ENCODE data around the gene PRKN. TPM values are rescaled to one million over a fixed set of nuclear protein-coding genes. Genes with fewer than 3 reads are reported as not detected.

The PRKN gene
- total RNA-seq, 1 donor from 2014 or later, result 4.9 TPM

DNA sequence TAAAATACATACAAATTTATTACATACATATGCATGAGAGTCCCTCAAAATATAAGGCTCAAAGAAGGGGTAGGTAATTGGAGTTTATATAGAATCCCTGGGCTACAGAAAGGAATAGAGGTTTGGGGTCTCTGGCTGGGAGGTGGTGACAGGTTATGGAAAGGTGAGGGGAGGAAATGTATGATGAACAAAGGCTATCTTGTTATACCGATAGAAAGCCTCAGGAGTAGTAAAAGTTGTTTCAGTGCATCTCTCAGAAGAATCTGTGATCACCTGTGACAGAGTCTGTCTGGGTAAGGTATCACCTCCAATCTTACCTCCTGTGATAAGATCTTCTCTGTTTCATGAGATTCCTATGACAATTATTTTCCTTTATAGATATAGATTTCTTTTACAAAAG, 1200.8 kb downstream of the PRKN start:
- H3K27ac ChIP-seq, result no peak overlapping the region
- no peak overlapping the region for H3K4me3 ChIP-seq
- H3K4me1 ChIP-seq, result no peaks in the 10 kb centered on the region
- intact Hi-C loops (cut with DNase I), result no loop called here
- H3K27me3 ChIP-seq, result no peaks in the 10 kb centered on the region
- no peaks in the 10 kb centered on the region for H3K36me3 ChIP-seq
- TF ChIP-seq POLR2AphosphoS5 (IDR thresholded peaks at IDR 0.05; ENCODE audit: insufficient read depth in 1 of 2, low read depth in 1 of 2), result no peak
- TF ChIP-seq POLR2A (IDR thresholded peaks at IDR 0.05), result no peak
- TF ChIP-seq, protein P1, sequence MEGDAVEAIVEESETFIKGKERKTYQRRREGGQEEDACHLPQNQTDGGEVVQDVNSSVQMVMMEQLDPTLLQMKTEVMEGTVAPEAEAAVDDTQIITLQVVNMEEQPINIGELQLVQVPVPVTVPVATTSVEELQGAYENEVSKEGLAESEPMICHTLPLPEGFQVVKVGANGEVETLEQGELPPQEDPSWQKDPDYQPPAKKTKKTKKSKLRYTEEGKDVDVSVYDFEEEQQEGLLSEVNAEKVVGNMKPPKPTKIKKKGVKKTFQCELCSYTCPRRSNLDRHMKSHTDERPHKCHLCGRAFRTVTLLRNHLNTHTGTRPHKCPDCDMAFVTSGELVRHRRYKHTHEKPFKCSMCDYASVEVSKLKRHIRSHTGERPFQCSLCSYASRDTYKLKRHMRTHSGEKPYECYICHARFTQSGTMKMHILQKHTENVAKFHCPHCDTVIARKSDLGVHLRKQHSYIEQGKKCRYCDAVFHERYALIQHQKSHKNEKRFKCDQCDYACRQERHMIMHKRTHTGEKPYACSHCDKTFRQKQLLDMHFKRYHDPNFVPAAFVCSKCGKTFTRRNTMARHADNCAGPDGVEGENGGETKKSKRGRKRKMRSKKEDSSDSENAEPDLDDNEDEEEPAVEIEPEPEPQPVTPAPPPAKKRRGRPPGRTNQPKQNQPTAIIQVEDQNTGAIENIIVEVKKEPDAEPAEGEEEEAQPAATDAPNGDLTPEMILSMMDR (IDR thresholded peaks at IDR 0.05), result no peak
- no peaks in the 10 kb centered on the region for H3K9me3 ChIP-seq
- no peak for DNase-seq (ENCODE audit: extremely low spot score in 2 of 2)

DNA sequence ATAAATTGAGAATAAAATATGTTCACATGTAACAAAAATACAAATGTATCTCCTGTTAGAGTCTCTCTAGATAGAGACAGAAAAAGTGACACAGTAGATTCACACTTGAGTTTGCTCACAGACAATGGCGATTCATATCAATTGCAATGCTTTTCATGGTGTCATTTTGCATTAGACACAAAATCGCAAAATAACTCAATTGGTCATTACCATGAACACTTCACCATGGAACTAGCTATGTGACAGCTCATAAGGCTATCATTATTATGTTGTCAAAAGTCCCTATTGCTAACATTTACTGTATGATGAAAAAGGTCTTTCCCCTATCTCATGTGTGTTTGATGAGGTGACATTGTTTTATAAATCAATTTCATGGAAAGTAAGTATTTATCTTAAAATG, 1204.2 kb downstream of the PRKN start:
- no peaks in the 10 kb centered on the region for H3K36me3 ChIP-seq
- no peak for DNase-seq (ENCODE audit: extremely low spot score in 2 of 2)
- no peaks in the 10 kb centered on the region for H3K27me3 ChIP-seq
- intact Hi-C loops (cut with DNase I), result no loop called here
- H3K4me3 ChIP-seq, result no peak overlapping the region
- no peaks in the 10 kb centered on the region for H3K4me1 ChIP-seq
- H3K27ac ChIP-seq, result no peak overlapping the region
- no peaks in the 10 kb centered on the region for H3K9me3 ChIP-seq
- no peak for TF ChIP-seq POLR2A (IDR thresholded peaks at IDR 0.05)
- TF ChIP-seq, protein P1 (IDR thresholded peaks at IDR 0.05), result no peak
- TF ChIP-seq POLR2AphosphoS5 (IDR thresholded peaks at IDR 0.05; ENCODE audit: insufficient read depth in 1 of 2, low read depth in 1 of 2), result no peak

DNA sequence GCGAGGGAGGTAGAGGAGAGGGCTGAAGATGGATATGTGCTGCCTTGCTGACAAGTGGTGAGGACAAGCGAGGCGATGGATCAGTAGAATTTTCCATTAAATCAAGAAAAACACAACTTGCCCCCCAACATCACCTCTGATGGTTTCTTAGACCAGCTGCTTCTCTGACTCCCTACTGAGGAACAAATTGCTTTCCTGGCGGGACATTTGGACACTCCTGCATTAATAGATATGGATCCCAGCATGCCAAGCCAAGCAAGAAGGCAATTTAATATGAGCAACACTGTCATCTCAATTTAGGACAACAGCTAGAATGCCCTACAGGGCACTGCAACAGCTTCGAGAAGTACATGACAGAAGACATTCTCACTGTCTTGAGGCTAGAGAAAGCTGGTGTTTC, 1205.3 kb downstream of the PRKN start:
- no peak for DNase-seq (ENCODE audit: extremely low spot score in 2 of 2)
- Histone ChIP-seq H3K27ac (no peak overlapping the region), H3K27me3 (no peaks in the 10 kb centered on the region), H3K4me1 (no peaks in the 10 kb centered on the region), H3K4me3 (no peak overlapping the region), H3K36me3 (no peaks in the 10 kb centered on the region), H3K9me3 (no peaks in the 10 kb centered on the region)
- intact Hi-C loops (cut with DNase I), result no loop called here
- TF ChIP-seq, protein P1 (IDR thresholded peaks at IDR 0.05), result no peak
- no peak for TF ChIP-seq POLR2AphosphoS5 (IDR thresholded peaks at IDR 0.05; ENCODE audit: insufficient read depth in 1 of 2, low read depth in 1 of 2)
- TF ChIP-seq POLR2A (IDR thresholded peaks at IDR 0.05), result no peak

DNA sequence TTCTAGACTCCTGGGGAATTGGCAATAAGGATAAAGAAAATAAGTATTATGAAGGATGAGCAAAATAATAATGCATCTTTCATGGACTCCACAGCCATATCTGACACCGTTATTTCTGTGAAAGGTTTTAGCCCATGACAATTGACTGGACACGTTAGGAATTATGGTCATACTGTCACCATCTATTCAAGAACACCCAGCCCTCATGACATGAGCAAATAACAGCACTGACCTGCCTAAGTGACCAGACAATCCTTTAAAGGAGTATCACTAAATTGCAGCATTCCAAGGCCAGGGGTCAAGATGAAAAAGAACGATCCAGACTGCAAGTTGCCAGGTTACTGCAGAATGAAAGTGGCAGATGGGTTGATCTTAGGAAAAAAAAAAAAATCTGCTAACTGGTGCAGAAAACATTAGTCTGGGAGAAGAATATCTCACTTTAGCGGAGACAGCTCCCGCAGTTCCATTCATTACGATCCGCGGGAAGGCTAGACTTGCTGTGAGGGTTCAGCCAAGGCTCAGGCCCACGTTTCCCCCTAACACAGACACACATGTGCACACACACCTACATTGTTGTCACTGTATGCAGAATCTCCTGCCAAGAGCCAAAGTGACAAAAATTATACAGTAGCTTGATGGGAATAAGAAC, 1216.0 kb downstream of the PRKN start:
- TF ChIP-seq POLR2AphosphoS5 (IDR thresholded peaks at IDR 0.05; ENCODE audit: insufficient read depth in 1 of 2, low read depth in 1 of 2) (no peak), POLR2A (IDR thresholded peaks at IDR 0.05) (no peak)
- TF ChIP-seq, protein P1 (IDR thresholded peaks at IDR 0.05), result no peak
- Histone ChIP-seq H3K36me3 (no peaks in the 10 kb centered on the region), H3K4me1 (no peaks in the 10 kb centered on the region), H3K27me3 (no peaks in the 10 kb centered on the region), H3K4me3 (no peak overlapping the region), H3K9me3 (no peaks in the 10 kb centered on the region), H3K27ac (no peak overlapping the region)
- intact Hi-C loops (cut with DNase I), result no loop called here
- no peak for DNase-seq (ENCODE audit: extremely low spot score in 2 of 2)

DNA sequence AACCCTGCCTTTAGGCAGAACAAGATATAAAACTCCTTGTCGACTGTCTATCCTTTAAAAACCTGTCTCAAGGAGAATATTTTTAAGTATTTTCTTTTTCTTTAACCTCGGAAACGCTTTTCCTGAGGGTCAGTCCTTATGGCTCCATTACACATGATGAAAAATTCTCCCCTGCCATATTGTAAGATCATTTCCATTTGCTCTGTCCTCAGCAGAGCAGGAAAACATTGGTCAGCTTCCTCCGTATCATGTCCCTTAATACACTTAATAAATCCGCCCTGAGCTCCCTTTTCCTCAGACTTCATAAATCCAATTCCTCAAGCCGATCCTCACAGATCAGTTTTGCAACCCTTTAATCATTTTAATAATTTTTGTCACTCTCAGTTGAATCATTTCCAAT, 1219.2 kb downstream of the PRKN start:
- no peaks in the 10 kb centered on the region for H3K9me3 ChIP-seq
- no peak overlapping the region for H3K27ac ChIP-seq
- no peaks in the 10 kb centered on the region for H3K4me1 ChIP-seq
- TF ChIP-seq POLR2AphosphoS5 (IDR thresholded peaks at IDR 0.05; ENCODE audit: insufficient read depth in 1 of 2, low read depth in 1 of 2) (no peak), POLR2A (IDR thresholded peaks at IDR 0.05) (no peak)
- TF ChIP-seq, protein P1 (IDR thresholded peaks at IDR 0.05), result no peak
- no peaks in the 10 kb centered on the region for H3K27me3 ChIP-seq
- H3K4me3 ChIP-seq, result no peak overlapping the region
- DNase-seq (ENCODE audit: extremely low spot score in 2 of 2), result no peak
- H3K36me3 ChIP-seq, result no peaks in the 10 kb centered on the region
- intact Hi-C loops (cut with DNase I), result no loop called here
